Cortex of kidney (tissue), 1 donor: ENCODE data around the gene SUCLG2.

Experiments
- DNase-seq: peaks from one replicate; lab custom pipeline; 2025; lab: John Stamatoyannopoulos, UW

The SUCLG2 gene

GRCh38 chr3:67384760-67385397 is 269.5 kb downstream of the SUCLG2 start:
- DNase-seq, result no peak

GRCh38 chr3:67384016-67384415 is 270.4 kb downstream of the SUCLG2 start:
- DNase-seq, result no peak

- no peak for DNase-seq
Measured at GRCh38 chr3:67383379-67383778, 271.0 kb downstream of the SUCLG2 start.

GRCh38 chr3:67382536-67382935 is 271.9 kb downstream of the SUCLG2 start:
- no peak for DNase-seq

- no peak for DNase-seq
Measured at GRCh38 chr3:67381667-67382272, 272.6 kb downstream of the SUCLG2 start.

- no peak for DNase-seq
Measured at GRCh38 chr3:67380118-67380517, 274.3 kb downstream of the SUCLG2 start.

- no peak for DNase-seq
Measured at GRCh38 chr3:67377299-67377698, 277.1 kb downstream of the SUCLG2 start.

- no peak for DNase-seq
Measured at GRCh38 chr3:67376416-67376815, 278.0 kb downstream of the SUCLG2 start.

GRCh38 chr3:67375976-67376375 is 278.4 kb downstream of the SUCLG2 start:
- no peak for DNase-seq

GRCh38 chr3:67362686-67363085 is 291.7 kb downstream of the SUCLG2 start:
- no peak for DNase-seq

GRCh38 chr3:67361770-67362169 is 292.6 kb downstream of the SUCLG2 start:
- no peak for DNase-seq

GRCh38 chr3:67361323-67361722 is 293.1 kb downstream of the SUCLG2 start:
- DNase-seq, result no peak

- no peak for DNase-seq
Measured at GRCh38 chr3:67357610-67358458, 296.6 kb downstream of the SUCLG2 start.

GRCh38 chr3:67349551-67350174 is 304.7 kb downstream of the SUCLG2 start:
- no peak for DNase-seq

GRCh38 chr3:67346081-67346480 is 308.3 kb downstream of the SUCLG2 start:
- no peak for DNase-seq

GRCh38 chr3:67335813-67336212 is 318.6 kb downstream of the SUCLG2 start:
- no peak for DNase-seq

- DNase-seq, result no peak
Measured at GRCh38 chr3:67334588-67334987, 319.8 kb downstream of the SUCLG2 start.

GRCh38 chr3:67329358-67329757 is 325.1 kb downstream of the SUCLG2 start:
- DNase-seq, result no peak

GRCh38 chr3:67327582-67327981 is 326.8 kb downstream of the SUCLG2 start:
- no peak for DNase-seq

- DNase-seq, result no peak
Measured at GRCh38 chr3:67325231-67325630, 329.2 kb downstream of the SUCLG2 start.
